ENCODE measurements around the gene UPF3A.
A peak's percentile ranks its signal among the peaks of the same experiment; 100 is the strongest.

The UPF3A gene

DNA sequence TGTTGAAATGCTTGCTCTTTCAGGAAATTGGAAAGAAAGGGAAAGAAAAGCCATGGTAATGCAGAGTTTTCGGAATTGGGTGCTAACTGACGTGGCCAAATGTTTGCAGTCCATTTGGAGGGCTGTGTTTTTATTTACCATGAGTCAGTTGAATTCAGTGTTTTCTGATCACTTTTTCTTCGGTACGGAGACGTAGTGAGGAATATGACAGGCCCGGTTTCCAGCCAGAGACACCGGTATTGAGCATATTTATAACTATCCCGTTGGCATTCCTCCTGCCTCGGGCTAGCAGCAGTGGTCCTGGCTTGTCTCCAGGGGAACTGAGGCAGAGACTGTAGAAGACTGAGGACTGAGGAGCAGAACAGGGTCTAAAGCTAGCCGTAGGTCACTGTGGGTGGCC, 45.7 kb upstream of the UPF3A start:
- peak overlapping the region; percentile 84 for H3K4me3 ChIP-seq (ENCODE audit: low read depth, low read length)
- TF ChIP-seq TRIM28 (IDR thresholded peaks at IDR 0.05; ENCODE audit: borderline replicate concordance, low read length) (no peak), ZNF266 (tag by site-specific recombination; IDR thresholded peaks at IDR 0.05; ENCODE audit: low read depth) (no peak), ZNF529 (tag by site-specific recombination; IDR thresholded peaks at IDR 0.05; ENCODE audit: insufficient replicate concordance) (no peak), ZNF791 (tag by site-specific recombination; IDR thresholded peaks at IDR 0.05) (no peak), KLF8 (tag by site-specific recombination; IDR thresholded peaks at IDR 0.05) (no peak), ZIC2 (tag by site-specific recombination; IDR thresholded peaks at IDR 0.05) (no peak), ZFP3 (tag by site-specific recombination; IDR thresholded peaks at IDR 0.05; ENCODE audit: low read depth) (no peak), ZNF416 (tag by site-specific recombination; IDR thresholded peaks at IDR 0.05) (no peak)
- H3K4me1 ChIP-seq (ENCODE audit: control insufficient read depth, insufficient read depth, low read length): no peaks in the 10 kb centered on the region
- H3K27ac ChIP-seq (ENCODE audit: extremely low read depth, low read depth, low read length): no peak overlapping the region
- peaks cover 23 to 39% of the 10 kb centered on the region in 2 experiments for H3K36me3 ChIP-seq (ENCODE audit: control insufficient read depth in 2 of 2, insufficient read depth in 1 of 2, low read length in 2 of 2)
- no peaks in the 10 kb centered on the region for H3K9me3 ChIP-seq (ENCODE audit: control insufficient read depth, insufficient read depth, low read depth, low read length)
- ChIA-PET POLR2A (no interaction called here), CTCF (no interaction called here)

DNA sequence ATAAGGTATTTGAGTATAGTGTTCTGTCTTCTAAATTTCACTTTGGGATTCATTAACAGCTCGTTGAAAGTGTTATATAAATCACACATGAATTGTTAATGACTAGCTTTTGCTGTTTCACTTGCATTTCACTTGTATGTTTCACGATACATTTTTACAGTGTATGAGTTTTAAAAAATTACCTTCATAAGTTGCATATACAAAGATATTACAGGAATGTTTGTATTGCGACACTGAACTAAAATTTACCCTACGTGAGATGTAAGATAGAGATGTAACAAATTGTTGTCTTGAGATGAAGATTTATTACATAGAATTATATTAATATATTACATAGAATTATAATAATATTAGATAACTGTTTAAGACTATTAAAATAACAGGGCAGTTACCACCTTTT, 45.2 kb upstream of the UPF3A start:
- H3K4me1 ChIP-seq (ENCODE audit: control insufficient read depth, insufficient read depth, low read length): no peaks in the 10 kb centered on the region
- ChIA-PET CTCF (interaction anchor here (1.0 kb wide), 1 partner anchor 8 kb away, joined by 3 read pairs; no protein-coding TSS in a partner anchor), POLR2A (no interaction called here)
- H3K9me3 ChIP-seq (ENCODE audit: control insufficient read depth, insufficient read depth, low read depth, low read length): no peaks in the 10 kb centered on the region
- H3K4me3 ChIP-seq (ENCODE audit: low read depth, low read length): peak overlapping the region; percentile 84
- peak; percentile 63 for TF ChIP-seq PRDM1 (tag by site-specific recombination; IDR thresholded peaks at IDR 0.05)
- no peak for TF ChIP-seq ZNF768 (tag by site-specific recombination; IDR thresholded peaks at IDR 0.05)
- H3K36me3 ChIP-seq (ENCODE audit: control insufficient read depth in 2 of 2, insufficient read depth in 1 of 2, low read length in 2 of 2): peaks cover 28 to 44% of the 10 kb centered on the region in 2 experiments
- H3K27ac ChIP-seq (ENCODE audit: extremely low read depth, low read depth, low read length): no peak overlapping the region

DNA sequence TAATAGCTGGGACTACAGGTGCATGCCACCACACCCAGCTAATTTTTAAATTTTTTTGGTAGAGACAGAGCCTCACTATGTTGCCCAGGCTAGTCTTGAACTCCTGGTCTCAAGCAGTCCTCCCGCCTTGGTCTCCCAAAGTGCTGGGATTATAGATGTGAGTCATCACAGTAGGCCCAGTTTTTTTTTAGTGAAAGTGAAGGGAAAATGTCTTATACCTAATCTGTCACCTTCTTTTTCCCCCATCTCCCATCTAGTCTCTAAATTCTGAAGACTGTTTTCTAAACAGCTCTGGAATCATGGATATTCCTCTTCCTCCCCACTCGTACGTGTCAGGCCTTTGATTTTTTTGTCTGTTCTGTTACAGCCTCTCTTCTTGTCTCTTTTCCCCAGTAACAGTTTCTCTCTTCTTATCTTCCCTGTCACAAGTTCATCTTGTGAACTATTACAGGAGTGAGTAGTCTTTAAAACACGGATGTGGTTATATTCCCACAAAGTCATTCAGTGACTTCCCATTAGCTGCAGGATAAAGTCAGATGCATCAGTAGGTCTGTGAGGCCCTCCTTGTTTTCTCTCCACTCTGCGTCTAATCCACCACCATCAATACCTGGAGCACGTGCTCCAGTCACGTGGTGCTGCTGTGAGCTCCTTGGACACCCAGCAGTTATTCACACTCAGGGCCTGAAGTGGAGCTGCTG, 43.8 kb upstream of the UPF3A start:
- no peak for TF ChIP-seq HOXC10 (CRISPR knock-in tag; IDR thresholded peaks at IDR 0.05)
- TF ChIP-seq PRDM1 (tag by site-specific recombination; IDR thresholded peaks at IDR 0.05): 0 out of 2 replicates have a peak, but pooled peaks have one; percentile 8
- peaks cover 40 to 58% of the 10 kb centered on the region in 2 experiments for H3K36me3 ChIP-seq (ENCODE audit: control insufficient read depth in 2 of 2, insufficient read depth in 1 of 2, low read length in 2 of 2)
- H3K4me1 ChIP-seq (ENCODE audit: control insufficient read depth, insufficient read depth, low read length): no peaks in the 10 kb centered on the region
- no peaks in the 10 kb centered on the region for H3K9me3 ChIP-seq (ENCODE audit: control insufficient read depth, insufficient read depth, low read depth, low read length)
- no peak overlapping the region for H3K27ac ChIP-seq (ENCODE audit: extremely low read depth, low read depth, low read length)
- ChIA-PET CTCF (interaction anchor here (1.0 kb wide), 1 partner anchor 9 kb away, joined by 3 read pairs; no protein-coding TSS in a partner anchor), POLR2A (interaction anchor here (0.5 kb wide), 1 partner anchor 9 kb away, joined by 5 read pairs; no protein-coding TSS in a partner anchor)
- no peak overlapping the region for H3K4me3 ChIP-seq (ENCODE audit: low read depth, low read length)

DNA sequence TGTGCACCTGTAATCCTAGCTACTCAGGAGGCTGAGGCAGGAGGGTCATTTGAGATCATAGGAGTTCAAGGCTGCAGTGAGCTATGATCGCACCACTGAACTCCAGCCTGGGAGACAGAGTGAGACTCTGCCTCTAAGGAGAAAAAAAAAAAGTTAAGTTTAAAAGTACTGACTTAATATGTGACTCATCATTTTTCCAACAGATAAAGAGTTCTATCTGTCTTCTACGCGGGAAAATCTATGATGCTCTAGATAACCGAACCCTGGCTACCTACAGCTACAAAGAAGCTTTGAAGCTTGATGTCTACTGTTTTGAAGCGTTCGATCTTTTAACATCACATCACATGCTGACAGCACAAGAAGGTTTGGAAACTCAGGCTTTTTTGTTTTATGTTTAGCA, 39.5 kb upstream of the UPF3A start:
- ChIA-PET POLR2A (no interaction called here), CTCF (interaction anchor here (0.6 kb wide), 1 partner anchor 591 kb away, joined by 3 read pairs; no protein-coding TSS in a partner anchor)
- TF ChIP-seq ZNF707 (tag by site-specific recombination; IDR thresholded peaks at IDR 0.05): no peak
- TF ChIP-seq ZFP3 (tag by site-specific recombination; IDR thresholded peaks at IDR 0.05; ENCODE audit: low read depth): no peak
- TF ChIP-seq MZF1 (tag by site-specific recombination; IDR thresholded peaks at IDR 0.05; ENCODE audit: borderline replicate concordance): no peak
- no peak for TF ChIP-seq ZFP69B (tag by site-specific recombination; IDR thresholded peaks at IDR 0.05)
- TF ChIP-seq ZNF404 (tag by site-specific recombination; IDR thresholded peaks at IDR 0.05): no peak
- no peak for TF ChIP-seq IKZF3 (tag by site-specific recombination; IDR thresholded peaks at IDR 0.05)
- TF ChIP-seq ZNF747 (tag by site-specific recombination; IDR thresholded peaks at IDR 0.05): no peak
- TF ChIP-seq ZBTB20 (tag by site-specific recombination; IDR thresholded peaks at IDR 0.05): no peak
- TF ChIP-seq, protein P1, sequence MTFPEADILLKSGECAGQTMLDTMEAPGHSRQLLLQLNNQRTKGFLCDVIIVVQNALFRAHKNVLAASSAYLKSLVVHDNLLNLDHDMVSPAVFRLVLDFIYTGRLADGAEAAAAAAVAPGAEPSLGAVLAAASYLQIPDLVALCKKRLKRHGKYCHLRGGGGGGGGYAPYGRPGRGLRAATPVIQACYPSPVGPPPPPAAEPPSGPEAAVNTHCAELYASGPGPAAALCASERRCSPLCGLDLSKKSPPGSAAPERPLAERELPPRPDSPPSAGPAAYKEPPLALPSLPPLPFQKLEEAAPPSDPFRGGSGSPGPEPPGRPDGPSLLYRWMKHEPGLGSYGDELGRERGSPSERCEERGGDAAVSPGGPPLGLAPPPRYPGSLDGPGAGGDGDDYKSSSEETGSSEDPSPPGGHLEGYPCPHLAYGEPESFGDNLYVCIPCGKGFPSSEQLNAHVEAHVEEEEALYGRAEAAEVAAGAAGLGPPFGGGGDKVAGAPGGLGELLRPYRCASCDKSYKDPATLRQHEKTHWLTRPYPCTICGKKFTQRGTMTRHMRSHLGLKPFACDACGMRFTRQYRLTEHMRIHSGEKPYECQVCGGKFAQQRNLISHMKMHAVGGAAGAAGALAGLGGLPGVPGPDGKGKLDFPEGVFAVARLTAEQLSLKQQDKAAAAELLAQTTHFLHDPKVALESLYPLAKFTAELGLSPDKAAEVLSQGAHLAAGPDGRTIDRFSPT (tag by site-specific recombination; IDR thresholded peaks at IDR 0.05): no peak
- TF ChIP-seq ZNF626 (tag by site-specific recombination; IDR thresholded peaks at IDR 0.05): no peak
- TF ChIP-seq, protein P2, sequence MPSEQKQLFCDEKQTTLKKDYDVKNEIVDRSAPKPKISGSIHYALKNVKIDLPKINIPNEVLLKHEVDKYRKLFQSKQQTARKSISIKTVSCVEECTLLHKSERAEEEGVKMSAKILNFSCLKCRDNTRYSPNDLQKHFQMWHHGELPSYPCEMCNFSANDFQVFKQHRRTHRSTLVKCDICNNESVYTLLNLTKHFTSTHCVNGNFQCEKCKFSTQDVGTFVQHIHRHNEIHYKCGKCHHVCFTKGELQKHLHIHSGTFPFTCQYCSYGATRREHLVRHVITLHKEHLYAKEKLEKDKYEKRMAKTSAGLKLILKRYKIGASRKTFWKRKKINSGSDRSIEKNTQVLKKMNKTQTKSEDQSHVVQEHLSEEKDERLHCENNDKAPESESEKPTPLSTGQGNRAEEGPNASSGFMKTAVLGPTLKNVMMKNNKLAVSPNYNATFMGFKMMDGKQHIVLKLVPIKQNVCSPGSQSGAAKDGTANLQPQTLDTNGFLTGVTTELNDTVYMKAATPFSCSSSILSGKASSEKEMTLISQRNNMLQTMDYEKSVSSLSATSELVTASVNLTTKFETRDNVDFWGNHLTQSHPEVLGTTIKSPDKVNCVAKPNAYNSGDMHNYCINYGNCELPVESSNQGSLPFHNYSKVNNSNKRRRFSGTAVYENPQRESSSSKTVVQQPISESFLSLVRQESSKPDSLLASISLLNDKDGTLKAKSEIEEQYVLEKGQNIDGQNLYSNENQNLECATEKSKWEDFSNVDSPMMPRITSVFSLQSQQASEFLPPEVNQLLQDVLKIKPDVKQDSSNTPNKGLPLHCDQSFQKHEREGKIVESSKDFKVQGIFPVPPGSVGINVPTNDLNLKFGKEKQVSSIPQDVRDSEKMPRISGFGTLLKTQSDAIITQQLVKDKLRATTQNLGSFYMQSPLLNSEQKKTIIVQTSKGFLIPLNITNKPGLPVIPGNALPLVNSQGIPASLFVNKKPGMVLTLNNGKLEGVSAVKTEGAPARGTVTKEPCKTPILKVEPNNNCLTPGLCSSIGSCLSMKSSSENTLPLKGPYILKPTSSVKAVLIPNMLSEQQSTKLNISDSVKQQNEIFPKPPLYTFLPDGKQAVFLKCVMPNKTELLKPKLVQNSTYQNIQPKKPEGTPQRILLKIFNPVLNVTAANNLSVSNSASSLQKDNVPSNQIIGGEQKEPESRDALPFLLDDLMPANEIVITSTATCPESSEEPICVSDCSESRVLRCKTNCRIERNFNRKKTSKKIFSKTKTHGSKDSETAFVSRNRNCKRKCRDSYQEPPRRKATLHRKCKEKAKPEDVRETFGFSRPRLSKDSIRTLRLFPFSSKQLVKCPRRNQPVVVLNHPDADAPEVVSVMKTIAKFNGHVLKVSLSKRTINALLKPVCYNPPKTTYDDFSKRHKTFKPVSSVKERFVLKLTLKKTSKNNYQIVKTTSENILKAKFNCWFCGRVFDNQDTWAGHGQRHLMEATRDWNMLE (tag by site-specific recombination; conservative IDR thresholded peaks at IDR 0.05; ENCODE audit: low read depth): no peak
- no peak for TF ChIP-seq ZBTB1 (tag by site-specific recombination; IDR thresholded peaks at IDR 0.05)

More for the DNA sequence above, 39.5 kb upstream of the UPF3A start:
- Histone ChIP-seq H3K36me3 (ENCODE audit: control insufficient read depth in 2 of 2, insufficient read depth in 1 of 2, low read length in 2 of 2) (peaks cover 59 to 98% of the 10 kb centered on the region in 2 experiments), H3K27ac (ENCODE audit: extremely low read depth, low read depth, low read length) (no peak overlapping the region), H3K4me1 (ENCODE audit: control insufficient read depth, insufficient read depth, low read length) (no peaks in the 10 kb centered on the region), H3K4me3 (ENCODE audit: low read depth, low read length) (no peak overlapping the region), H3K9me3 (ENCODE audit: control insufficient read depth, insufficient read depth, low read depth, low read length) (no peaks in the 10 kb centered on the region)
